Measurements from ENCODE around the gene TRMT61A. TPM values are rescaled to one million over a fixed set of nuclear protein-coding genes. Genes with fewer than 3 reads are reported as not detected.

TRMT61A gene
- total RNA-seq (1 to 10 TPM; 4.8 to 6.9 (median 6.5) TPM), polyA plus RNA-seq (6.2 TPM)
- long read RNA-seq, donor 1, transcript TRMT61A-202 (4 exons, 3,229 nt) = major isoform, 15 of 36 reads
- long read RNA-seq, donor 1, partial matches to known transcripts = 16 of 36 reads
- long read RNA-seq, donor 1, other reads (novel, unspliced or antisense) = 5 of 36 reads
- long read RNA-seq, donor 2, transcript TRMT61A-202 (4 exons, 3,229 nt) = major isoform, 14 of 25 reads
- long read RNA-seq, donor 2, partial matches to known transcripts = 6 of 25 reads
- long read RNA-seq, donor 2, other reads (novel, unspliced or antisense) = 5 of 25 reads
- long read RNA-seq, donor 3, transcript TRMT61A-202 (4 exons, 3,229 nt) = major isoform, 73 of 103 reads
- long read RNA-seq, donor 3, partial matches to known transcripts = 19 of 103 reads
- long read RNA-seq, donor 3, other reads (novel, unspliced or antisense) = 9 of 103 reads
- long read RNA-seq, donor 4, transcript TRMT61A-202 (4 exons, 3,229 nt) = major isoform, 15 of 23 reads
- long read RNA-seq, donor 4, partial matches to known transcripts = 6 of 23 reads
- long read RNA-seq, donor 4, other reads (novel, unspliced or antisense) = 2 of 23 reads

DNA sequence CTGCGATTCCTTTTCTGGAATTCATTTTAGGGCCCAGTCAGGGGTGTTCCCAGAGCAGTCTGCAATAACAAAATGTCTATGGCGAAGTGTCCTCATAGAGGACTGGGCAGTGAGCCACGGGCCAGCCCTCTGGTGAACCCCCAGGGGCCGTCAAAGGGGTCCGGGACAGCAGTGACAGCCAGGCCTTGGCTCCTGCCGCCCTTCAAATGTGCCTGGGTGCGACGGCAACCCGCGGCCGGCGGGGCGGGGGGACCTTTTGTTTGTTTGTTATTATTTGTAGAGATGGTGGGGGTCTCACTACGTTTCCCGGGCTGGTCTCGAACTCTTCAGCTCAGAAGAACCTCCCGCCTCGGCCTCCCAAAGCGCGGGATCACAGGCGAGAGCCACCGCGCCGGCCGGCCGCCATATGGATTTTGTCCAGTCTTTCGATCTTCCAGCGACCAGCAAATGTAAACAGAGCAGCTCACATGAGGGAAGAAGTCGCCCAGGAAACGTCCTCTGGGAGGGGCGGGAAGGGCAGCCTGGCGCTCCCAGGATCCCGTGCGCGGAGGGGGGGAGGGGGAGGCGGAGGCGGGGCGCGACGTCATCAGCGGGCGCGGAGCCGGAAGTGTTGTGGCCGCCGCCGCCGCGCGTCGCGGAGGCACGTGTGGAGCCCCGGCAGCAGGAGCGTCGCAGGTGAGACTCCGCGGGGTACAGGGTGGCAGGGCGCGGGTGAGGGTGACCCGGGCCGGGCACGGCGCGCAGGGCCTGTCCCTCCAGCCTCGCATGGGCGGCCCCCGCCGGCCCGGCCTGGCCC, at the start of gene TRMT61A:
TRMT61A (plus strand) TSS at position 610 of the 796 bp plus-strand sequence. CDS start 783 bp downstream, outside the sequence.
- intact Hi-C loops (cut with DNase I) = no loop called here
- peak within 1 kb of the TSS; percentile 83 for H3K4me3 ChIP-seq (ENCODE audit: low read length)
- ATAC-seq (peak; percentile 82 to 88), DNase-seq (peak; percentile 91 to 96 (median 95))
- no peaks in the 10 kb centered on the region for H3K27me3 ChIP-seq (ENCODE audit: control insufficient read depth, insufficient read depth)
- WGBS = under 1% methylated on average over 69 of the region's 70 CpGs
- no peaks in the 10 kb centered on the region for H3K9me3 ChIP-seq (ENCODE audit: control insufficient read depth, low read length)
- peaks cover 2% of the 10 kb centered on the region for H3K4me1 ChIP-seq (ENCODE audit: control insufficient read depth, insufficient read depth, low read length)
- H3K27ac ChIP-seq (ENCODE audit: low read length) = peak within 1 kb of the TSS; percentile 95

DNA sequence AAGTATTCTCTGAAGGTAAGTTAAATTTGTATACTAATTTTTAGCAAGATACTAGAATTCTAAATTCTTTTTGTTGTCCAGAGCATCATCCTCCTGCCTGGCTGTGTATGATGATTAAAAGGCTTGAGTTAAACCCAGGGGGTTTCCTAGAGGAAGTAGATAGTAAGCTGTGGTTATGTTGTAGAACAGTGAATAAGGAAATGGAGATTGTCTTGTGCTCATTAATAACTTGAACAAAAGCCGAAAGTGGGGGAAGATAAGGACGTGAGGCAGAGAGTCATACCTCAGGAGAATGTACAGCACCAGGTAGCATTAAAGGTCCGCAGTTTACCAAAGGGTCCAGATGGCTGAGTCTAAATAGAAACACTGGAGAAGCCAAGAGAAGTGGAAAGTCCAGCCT, 48.4 kb upstream of the TRMT61A start:
- DNase-seq = no peak
- Histone ChIP-seq H3K4me3 (ENCODE audit: low read length) (no peak overlapping the region), H3K9me3 (ENCODE audit: control insufficient read depth, low read length) (no peaks in the 10 kb centered on the region), H3K27ac (ENCODE audit: low read length) (no peak overlapping the region), H3K27me3 (ENCODE audit: control insufficient read depth, insufficient read depth) (no peaks in the 10 kb centered on the region), H3K4me1 (ENCODE audit: control insufficient read depth, insufficient read depth, low read length) (no peaks in the 10 kb centered on the region)
- 68% methylated on average over 3 of the region's 3 CpGs for WGBS
- intact Hi-C loops (cut with DNase I) = no loop called here
- ATAC-seq = no peak

GRCh38 chr14:103483600-103483999, 45.4 kb upstream of the TRMT61A start:
- no peak for DNase-seq
- H3K4me3 ChIP-seq (ENCODE audit: low read length) = no peak overlapping the region
- 69% methylated on average over 5 of the region's 5 CpGs for WGBS
- intact Hi-C loops (cut with DNase I) = no loop called here
- peaks cover 2% of the 10 kb centered on the region for H3K4me1 ChIP-seq (ENCODE audit: control insufficient read depth, insufficient read depth, low read length)
- H3K27ac ChIP-seq (ENCODE audit: low read length) = no peak overlapping the region
- no peaks in the 10 kb centered on the region for H3K9me3 ChIP-seq (ENCODE audit: control insufficient read depth, low read length)
- H3K27me3 ChIP-seq (ENCODE audit: control insufficient read depth, insufficient read depth) = no peaks in the 10 kb centered on the region
- no peak for ATAC-seq

- Histone ChIP-seq H3K27ac (ENCODE audit: low read length) (no peak overlapping the region), H3K9me3 (ENCODE audit: control insufficient read depth, low read length) (no peaks in the 10 kb centered on the region)
These were observed 43.5 kb upstream of the TRMT61A start for GRCh38 chr14:103485504-103485903.

GRCh38 chr14:103488071-103488470, 40.9 kb upstream of the TRMT61A start:
- Histone ChIP-seq H3K4me1 (ENCODE audit: control insufficient read depth, insufficient read depth, low read length) (peaks cover 5% of the 10 kb centered on the region), H3K4me3 (ENCODE audit: low read length) (no peak overlapping the region), H3K27me3 (ENCODE audit: control insufficient read depth, insufficient read depth) (no peaks in the 10 kb centered on the region), H3K9me3 (ENCODE audit: control insufficient read depth, low read length) (no peaks in the 10 kb centered on the region), H3K27ac (ENCODE audit: low read length) (no peak overlapping the region)
- 92% methylated on average over 6 of the region's 6 CpGs for WGBS
- ATAC-seq (no peak), DNase-seq (no peak)
- intact Hi-C loops (cut with DNase I) = no loop called here

More at GRCh38 chr14:103485504-103485903, 43.5 kb upstream of the TRMT61A start:
- Histone ChIP-seq H3K4me1 (ENCODE audit: control insufficient read depth, insufficient read depth, low read length) (peaks cover 5% of the 10 kb centered on the region), H3K4me3 (ENCODE audit: low read length) (no peak overlapping the region), H3K27me3 (ENCODE audit: control insufficient read depth, insufficient read depth) (no peaks in the 10 kb centered on the region)
- intact Hi-C loops (cut with DNase I) = no loop called here
- no peak for DNase-seq
- no peak for ATAC-seq
- WGBS = 82% methylated on average over 2 of the region's 2 CpGs

DNA sequence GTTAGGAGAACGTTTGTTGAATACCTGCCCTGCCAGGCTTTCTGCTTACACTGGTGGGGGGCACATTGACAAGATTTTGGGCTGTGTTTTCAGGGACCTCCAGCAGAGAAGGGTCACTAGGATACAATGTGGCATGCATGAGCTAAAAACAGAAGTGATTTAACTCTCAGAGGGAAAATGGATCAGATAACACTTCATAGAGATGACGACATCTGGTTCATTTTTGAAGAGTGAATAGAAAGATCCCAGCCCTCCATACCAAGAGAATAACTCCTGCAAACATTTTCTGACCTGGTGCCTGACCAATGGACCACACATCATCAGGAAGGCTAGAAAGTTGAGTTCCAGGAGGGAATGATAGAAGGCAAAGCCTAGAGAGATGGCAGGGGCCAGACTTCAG, 40.0 kb upstream of the TRMT61A start:
- Histone ChIP-seq H3K9me3 (ENCODE audit: control insufficient read depth, low read length) (no peaks in the 10 kb centered on the region), H3K27me3 (ENCODE audit: control insufficient read depth, insufficient read depth) (no peaks in the 10 kb centered on the region), H3K4me3 (ENCODE audit: low read length) (no peak overlapping the region), H3K27ac (ENCODE audit: low read length) (peak overlapping the region; percentile 27), H3K4me1 (ENCODE audit: control insufficient read depth, insufficient read depth, low read length) (peaks cover 5% of the 10 kb centered on the region)
- intact Hi-C loops (cut with DNase I) = no loop called here
- no peak for DNase-seq
- no peak for ATAC-seq
- 67% methylated on average over 2 of the region's 2 CpGs for WGBS

- DNase-seq = no peak
- H3K4me3 ChIP-seq (ENCODE audit: low read length) = no peak overlapping the region
- WGBS = 88% methylated on average over 2 of the region's 2 CpGs
- no peaks in the 10 kb centered on the region for H3K9me3 ChIP-seq (ENCODE audit: control insufficient read depth, low read length)
- no peaks in the 10 kb centered on the region for H3K27me3 ChIP-seq (ENCODE audit: control insufficient read depth, insufficient read depth)
- H3K27ac ChIP-seq (ENCODE audit: low read length) = peak overlapping the region; percentile 27
- ATAC-seq = no peak
- peaks cover 5% of the 10 kb centered on the region for H3K4me1 ChIP-seq (ENCODE audit: control insufficient read depth, insufficient read depth, low read length)
- intact Hi-C loops (cut with DNase I) = no loop called here
These were observed 39.4 kb upstream of the TRMT61A start for GRCh38 chr14:103489621-103490020.

DNA sequence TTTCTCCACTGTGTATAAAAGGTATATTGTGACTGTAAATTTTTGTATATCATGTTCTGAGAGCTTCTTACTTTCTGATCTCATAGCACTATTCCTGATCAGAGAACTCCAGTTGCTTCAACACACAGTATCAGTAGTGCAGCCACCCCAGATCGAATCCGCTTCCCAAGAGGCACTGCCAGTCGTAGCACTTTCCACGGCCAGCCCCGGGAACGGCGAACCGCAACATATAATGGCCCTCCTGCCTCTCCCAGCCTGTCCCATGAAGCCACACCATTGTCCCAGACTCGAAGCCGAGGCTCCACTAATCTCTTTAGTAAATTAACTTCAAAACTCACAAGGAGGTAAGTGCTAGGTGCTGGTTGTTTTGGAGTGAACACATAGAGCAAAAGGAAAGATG, 37.3 kb upstream of the TRMT61A start:
- Histone ChIP-seq H3K4me1 (ENCODE audit: control insufficient read depth, insufficient read depth, low read length) (peaks cover 7% of the 10 kb centered on the region), H3K9me3 (ENCODE audit: control insufficient read depth, low read length) (no peaks in the 10 kb centered on the region), H3K27ac (ENCODE audit: low read length) (no peak overlapping the region), H3K4me3 (ENCODE audit: low read length) (no peak overlapping the region), H3K27me3 (ENCODE audit: control insufficient read depth, insufficient read depth) (no peaks in the 10 kb centered on the region)
- no peak for DNase-seq
- WGBS = 92% methylated on average over 10 of the region's 10 CpGs
- intact Hi-C loops (cut with DNase I) = no loop called here
- ATAC-seq = no peak

DNA sequence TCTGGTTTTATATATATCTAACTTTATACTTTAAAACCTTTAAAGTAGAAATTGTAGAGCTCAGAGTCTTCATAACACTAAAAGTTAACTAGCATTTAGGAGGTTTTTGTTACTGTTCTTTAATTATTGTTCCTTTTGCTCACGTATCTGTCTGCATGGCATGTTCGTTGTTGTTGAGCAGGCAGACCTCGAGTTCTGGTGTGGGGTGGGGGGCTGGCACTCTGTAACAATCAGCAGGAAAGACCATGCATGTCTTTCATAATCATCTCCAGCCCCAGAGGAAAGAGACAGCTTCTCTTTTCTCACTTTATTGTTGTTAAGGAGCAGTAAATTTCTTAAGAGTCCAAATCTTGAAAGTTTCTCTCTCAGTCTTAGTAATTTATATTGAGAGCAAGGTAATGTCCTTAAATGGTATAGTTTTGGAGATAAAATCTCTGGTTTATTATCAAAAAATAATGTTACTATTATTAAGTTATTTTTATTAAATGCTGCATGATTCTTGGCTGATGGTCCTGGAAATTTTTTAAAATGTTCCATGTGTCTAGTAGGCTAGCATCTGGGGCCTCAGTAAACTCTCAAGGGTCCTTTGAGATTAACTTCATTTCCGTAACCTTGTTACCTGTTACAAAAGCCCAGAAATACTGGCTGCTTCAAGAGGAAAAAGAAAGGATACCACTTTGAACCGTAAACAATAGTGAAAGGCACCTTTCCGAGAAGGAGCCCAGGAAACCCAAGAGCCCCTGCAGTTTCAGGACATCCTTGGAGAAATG, 36.7 kb upstream of the TRMT61A start:
- H3K27me3 ChIP-seq (ENCODE audit: control insufficient read depth, insufficient read depth) = no peaks in the 10 kb centered on the region
- H3K27ac ChIP-seq (ENCODE audit: low read length) = peak overlapping the region; percentile 75
- DNase-seq (no peak), ATAC-seq (no peak)
- no peak overlapping the region for H3K4me3 ChIP-seq (ENCODE audit: low read length)
- no peaks in the 10 kb centered on the region for H3K9me3 ChIP-seq (ENCODE audit: control insufficient read depth, low read length)
- peaks cover 7% of the 10 kb centered on the region for H3K4me1 ChIP-seq (ENCODE audit: control insufficient read depth, insufficient read depth, low read length)
- 72% methylated on average over 6 of the region's 6 CpGs for WGBS
- intact Hi-C loops (cut with DNase I) = no loop called here

DNA sequence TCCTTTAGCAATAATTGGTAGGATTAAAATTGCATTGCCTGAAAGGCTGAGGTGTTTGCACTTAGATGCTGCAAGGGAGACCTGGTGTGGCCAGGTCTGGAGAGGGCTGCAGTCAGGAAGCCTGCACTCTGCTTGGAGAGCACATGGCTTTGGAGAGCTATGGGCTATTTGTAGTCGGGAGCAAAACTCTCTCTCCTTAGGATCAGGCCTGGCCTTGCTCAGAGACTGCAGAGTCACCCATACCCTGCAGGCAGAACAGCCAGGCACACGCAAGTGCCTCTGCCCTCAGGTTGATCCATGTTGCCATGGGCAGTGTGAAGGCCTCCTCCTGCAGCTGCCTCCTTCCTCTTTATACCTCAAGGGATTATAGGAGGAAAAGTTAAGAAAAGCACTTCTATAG, 33.1 kb upstream of the TRMT61A start:
- 59% methylated on average over 2 of the region's 2 CpGs for WGBS
- no peaks in the 10 kb centered on the region for H3K27me3 ChIP-seq (ENCODE audit: control insufficient read depth, insufficient read depth)
- H3K4me1 ChIP-seq (ENCODE audit: control insufficient read depth, insufficient read depth, low read length) = peaks cover 2% of the 10 kb centered on the region
- ATAC-seq (peak; percentile 12 to 22), DNase-seq (no peak)
- H3K9me3 ChIP-seq (ENCODE audit: control insufficient read depth, low read length) = no peaks in the 10 kb centered on the region
- no peak overlapping the region for H3K4me3 ChIP-seq (ENCODE audit: low read length)
- peak overlapping the region; percentile 13 for H3K27ac ChIP-seq (ENCODE audit: low read length)
- intact Hi-C loops (cut with DNase I) = no loop called here

Measured in right cardiac atrium (tissue), 5 donors.